GM21786 (cell line): Measurements from ENCODE around the gene SREK1.
"Not testable (repeated sequence)": the region's sequence is repeated elsewhere in the genome, so short reads cannot be mapped to it uniquely, and the experiment has no call there.

Experiments used
- ATAC-seq: cut with Tn5 transposase; IDR thresholded peaks from one replicate; pipeline ENCODE4 v1.9.1; 2021; ENCODE audit not compliant: unreplicated experiment

The SREK1 gene

DNA sequence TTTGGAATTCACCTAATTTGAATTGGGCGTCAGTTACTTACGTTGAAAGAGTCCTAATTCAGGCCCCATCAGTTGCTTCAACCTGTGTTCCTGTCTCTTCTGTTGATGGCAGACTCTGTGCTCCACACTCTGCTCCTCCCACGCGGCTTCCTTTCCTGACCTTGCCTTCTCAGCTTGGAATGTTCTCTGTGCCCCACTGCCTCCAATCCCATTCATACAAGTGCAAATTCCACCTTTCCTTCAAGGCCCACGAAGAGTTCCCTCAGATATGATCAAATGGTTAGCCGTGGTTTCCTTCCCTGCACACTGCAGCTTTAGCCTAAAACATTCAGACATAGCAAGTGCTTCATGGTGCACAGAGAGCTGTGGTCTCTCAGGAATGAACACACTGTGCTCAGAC is 65.7 kb downstream of the SREK1 start:
- ATAC-seq, result no peak

DNA sequence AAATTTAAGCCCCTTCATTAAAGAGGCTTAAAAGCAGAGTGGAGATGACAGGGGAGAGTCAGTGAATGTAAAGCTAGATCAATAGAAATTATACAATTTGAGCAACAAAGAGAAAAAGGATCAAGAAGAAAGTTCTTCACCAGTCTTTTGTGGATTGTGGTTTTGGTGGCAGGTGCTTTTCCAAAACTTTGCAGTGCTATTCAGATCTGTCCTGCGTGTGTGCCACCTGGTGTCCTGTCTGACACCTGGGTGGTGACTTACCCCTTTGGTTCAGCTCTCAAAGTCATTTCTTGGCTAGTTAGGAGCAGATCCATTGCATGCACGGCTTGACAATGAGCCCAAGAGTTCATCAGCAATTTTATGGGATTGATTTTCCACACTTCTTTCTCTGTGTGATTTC is 69.4 kb downstream of the SREK1 start:
- no peak for ATAC-seq

- ATAC-seq, result no peak
Measured at GRCh38 chr5:66222455-66222854, 78.4 kb downstream of the SREK1 start.

- not testable (repeated sequence) for ATAC-seq
Measured at GRCh38 chr5:66222896-66223295, 78.8 kb downstream of the SREK1 start.

DNA sequence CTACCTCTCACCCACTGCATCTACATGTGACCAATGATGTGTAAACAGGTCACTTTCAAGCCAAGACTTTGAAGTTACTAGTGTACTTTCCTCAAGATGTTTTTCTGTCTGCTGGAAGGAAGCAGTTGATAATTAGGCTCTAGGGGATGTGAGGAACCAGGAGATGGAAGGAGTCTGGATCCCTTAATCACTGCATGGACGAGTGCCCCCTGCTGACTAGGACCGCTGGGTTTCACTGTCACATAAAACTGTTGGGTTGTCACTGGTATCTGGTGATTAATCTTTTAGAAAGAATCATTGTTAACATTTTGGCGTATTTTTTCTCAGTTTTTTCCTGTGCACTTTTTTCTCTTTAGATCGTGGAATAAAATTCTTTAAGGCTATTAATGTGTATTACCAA is 79.5 kb downstream of the SREK1 start:
- no peak for ATAC-seq

DNA sequence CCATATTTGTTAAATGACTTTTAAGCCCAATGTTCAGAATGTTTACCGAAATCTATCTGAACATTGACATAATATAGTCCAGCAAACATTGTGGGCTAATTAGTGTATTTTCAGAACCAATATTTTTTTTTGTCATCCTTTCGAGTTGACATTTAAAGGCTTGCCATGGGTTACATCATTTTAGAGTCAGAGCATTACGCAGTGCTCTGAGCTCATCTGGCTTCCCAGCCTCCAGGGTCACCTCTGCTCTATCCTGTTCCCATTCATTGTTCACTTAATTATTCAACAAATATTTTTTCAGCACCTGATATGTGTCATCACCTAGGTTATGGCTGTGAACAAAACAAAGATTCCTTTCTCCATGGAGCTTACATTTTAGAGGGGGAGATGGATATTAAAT is 80.2 kb downstream of the SREK1 start:
- no peak for ATAC-seq

DNA sequence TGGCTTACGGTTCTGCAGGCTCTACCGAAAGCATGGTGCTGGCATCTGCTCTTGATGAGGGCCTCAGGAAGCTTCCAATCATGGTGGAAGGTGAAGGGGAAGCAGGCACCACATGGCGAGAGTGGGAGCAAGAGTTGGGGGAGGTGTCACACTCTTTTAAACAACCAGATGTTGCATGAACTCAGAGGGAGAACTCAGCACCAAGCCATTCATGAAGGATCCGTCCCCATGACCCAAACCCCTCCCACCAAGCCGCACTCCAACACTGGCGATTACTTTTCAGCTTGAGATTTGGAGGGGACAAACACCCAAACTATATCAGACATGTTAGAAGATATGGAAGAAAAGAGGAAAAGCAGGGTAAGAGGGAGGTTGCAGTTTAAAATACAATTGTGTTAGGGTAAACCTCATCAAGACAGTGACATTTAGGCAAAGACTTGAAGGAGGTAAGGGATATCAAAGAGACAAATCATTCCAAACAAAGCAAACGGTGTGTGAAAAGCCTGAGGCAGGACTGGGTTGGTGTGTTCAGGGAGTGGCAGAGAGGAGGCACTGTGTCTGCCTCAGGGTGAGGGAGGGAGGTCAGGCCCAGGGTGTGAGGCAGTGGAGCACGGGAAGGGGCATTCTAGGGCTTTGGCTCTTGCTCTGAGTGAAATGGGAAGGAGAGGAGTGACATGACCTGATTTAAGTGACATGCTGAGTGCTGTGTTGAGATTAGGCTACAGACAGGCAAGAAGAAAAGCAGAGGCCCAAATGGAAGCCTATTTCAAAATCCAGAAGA is 80.9 kb downstream of the SREK1 start:
- ATAC-seq, result no peak

GRCh38 chr5:66230551-66230950 is 86.5 kb downstream of the SREK1 start:
- ATAC-seq, result no peak

- no peak for ATAC-seq
Measured at GRCh38 chr5:66231508-66231907, 87.4 kb downstream of the SREK1 start.

DNA sequence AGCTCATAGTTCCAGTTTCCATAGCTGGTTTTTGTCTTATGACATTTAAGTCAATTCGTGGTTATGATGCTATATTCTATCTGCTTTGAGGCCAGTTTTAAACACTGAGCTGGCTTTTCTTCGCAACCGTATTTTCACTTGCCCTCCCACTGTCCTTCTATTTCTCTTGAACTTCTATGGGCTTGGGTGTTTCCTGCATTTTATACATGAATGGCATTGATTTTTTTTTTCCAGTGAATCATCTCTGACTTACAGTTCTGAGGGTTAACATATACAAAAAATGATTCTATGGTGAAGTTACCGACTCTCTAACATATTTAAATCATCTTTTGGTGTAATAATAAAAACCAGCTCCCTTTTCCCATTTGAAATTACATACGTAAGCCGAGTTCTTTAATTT is 88.2 kb downstream of the SREK1 start:
- no peak for ATAC-seq

- ATAC-seq, result no peak
Measured at GRCh38 chr5:66232706-66233445, 88.8 kb downstream of the SREK1 start.
